ENCODE results near the gene NSMF.

The NSMF gene

GRCh38 chr9:137459152-137459600 lies at the start of gene NSMF:
NSMF (minus strand) TSS chr9:137459334; CDS start chr9:137459102, 232 bp downstream.
- DNase-seq (peak; percentile 98), ATAC-seq (peak; percentile 73)

GRCh38 chr9:137506702-137507171 lies 47.6 kb upstream of the NSMF start:
- DNase-seq (no peak), ATAC-seq (no peak)

DNA sequence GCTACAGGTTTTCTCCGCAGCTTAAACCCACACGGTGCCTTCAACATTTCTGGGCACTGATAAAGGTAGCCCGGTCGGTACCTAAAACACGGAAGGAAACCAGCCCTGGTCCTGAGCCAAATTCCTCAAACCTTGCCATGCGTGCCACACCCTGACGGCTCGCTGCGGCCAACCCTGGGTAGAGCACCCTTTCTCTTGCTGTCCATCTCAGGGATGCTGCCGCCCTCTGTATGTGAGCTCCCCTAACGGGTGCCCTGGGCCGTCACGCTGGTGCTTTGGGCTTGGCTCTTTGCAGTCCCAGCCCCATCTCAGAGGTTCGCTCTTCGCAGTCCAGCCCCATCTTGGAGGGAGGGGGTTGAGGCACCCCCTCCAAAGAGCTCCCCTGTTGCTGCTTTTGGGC lies 47.1 kb upstream of the NSMF start:
- ATAC-seq (no peak), DNase-seq (no peak)

DNA sequence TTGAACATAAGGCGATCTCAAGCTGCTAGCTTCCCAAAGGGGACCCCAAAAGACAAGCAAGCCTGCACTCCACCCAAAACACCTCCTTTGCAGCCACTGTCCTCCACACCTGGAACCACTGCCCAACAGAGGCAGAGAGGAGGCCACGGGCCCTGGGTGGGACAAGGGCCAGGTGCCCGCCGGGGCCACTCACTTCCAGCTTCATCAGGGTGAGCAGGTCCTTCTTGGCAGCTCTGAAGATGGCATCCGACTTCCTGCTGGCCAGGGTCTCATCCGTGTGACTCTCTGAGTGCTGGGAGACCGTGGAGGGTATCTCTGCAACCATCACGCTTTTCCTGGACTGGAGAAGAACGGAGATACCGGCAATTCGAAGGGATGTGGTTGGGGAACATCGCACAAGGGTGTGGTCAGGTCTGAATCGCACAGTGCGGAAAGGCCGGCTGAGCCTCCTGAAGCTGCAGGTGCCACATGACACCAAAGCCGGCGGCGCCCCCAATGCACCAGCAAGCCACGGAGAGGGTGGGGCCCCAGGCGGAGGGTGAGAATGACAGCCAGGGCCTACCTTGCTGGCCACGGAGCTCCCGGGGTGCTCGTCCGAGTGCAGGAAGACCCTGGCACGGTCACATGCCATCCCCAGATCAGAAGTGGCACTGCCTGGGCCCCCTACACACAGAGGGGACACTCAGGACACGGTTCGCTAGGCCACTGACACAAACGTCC lies 46.4 kb upstream of the NSMF start:
- ATAC-seq: no peak
- DNase-seq: no peak

DNA sequence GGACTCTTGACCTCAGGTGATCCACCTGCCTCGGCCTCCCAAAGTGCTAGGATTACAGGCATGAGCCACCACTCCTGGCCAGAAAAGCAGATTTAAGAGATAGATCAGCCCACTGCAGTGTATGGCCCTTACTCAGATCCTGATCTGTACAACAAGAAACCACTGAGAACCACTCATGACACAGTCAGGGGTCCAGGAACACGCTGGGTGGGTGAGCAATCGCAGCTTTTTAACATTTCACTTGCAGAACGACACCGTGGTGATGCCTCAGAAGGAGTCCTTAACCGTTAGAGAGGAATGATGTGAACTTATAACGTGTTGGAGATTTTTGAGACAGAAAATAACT lies 45.3 kb upstream of the NSMF start:
- ATAC-seq (no peak), DNase-seq (no peak)

DNA sequence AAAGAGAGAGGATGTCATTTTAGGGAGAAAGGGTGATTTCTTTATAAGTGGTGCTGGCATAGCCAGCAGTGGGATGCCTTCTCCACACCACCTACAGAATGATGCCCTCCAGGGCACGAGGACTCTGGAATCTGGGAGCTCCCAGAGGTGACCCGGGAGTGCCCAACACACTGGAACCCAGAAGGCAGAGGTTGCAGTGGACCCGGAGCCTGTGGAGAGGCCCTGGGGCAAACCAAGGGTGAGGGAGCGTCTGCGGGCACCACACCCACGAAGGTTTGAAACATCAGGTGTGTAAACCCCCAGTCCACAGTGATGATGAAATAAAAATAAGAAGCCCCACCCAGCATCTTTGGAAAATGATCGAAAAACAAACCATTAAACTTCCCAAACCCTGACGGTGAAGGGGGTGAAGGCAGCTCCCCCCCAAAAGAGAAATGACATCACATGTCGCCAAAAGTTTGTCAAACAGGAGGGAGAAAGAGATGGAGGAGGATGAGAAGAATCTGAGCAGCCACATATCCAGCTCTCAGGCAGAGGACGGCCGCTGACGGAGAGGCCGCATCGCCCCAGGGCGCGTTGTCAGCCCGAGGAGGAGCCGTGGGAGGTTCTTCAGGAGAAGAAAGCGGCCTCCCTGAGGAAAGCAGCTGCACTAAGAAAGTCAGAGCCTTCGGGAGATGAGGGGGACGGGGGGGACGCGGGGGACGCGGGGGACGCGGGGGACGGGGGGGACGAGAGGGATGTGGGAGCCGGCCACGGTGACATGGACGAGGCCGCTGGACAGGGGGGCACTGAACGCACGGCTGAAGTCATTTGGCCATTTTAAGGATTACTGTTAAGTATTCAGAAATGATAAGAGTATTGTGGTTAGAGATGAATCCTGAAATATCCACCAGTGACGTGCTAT lies 43.1 kb upstream of the NSMF start:
- DNase-seq (no peak), ATAC-seq (no peak)

GRCh38 chr9:137501457-137501856 lies 42.3 kb upstream of the NSMF start:
- DNase-seq: no peak
- ATAC-seq: no peak

- no peak for ATAC-seq
- DNase-seq: no peak
Observed at GRCh38 chr9:137500666-137501397, 41.7 kb upstream of the NSMF start.

- no peak for DNase-seq
Observed at GRCh38 chr9:137499858-137500661, 40.9 kb upstream of the NSMF start.

GRCh38 chr9:137499416-137499815 lies 40.3 kb upstream of the NSMF start:
- DNase-seq: no peak
- ATAC-seq: no peak

More at GRCh38 chr9:137499858-137500661, 40.9 kb upstream of the NSMF start:
- ATAC-seq: no peak

- no peak for DNase-seq
- ATAC-seq: no peak
Observed at GRCh38 chr9:137498720-137499150, 39.6 kb upstream of the NSMF start.

DNA sequence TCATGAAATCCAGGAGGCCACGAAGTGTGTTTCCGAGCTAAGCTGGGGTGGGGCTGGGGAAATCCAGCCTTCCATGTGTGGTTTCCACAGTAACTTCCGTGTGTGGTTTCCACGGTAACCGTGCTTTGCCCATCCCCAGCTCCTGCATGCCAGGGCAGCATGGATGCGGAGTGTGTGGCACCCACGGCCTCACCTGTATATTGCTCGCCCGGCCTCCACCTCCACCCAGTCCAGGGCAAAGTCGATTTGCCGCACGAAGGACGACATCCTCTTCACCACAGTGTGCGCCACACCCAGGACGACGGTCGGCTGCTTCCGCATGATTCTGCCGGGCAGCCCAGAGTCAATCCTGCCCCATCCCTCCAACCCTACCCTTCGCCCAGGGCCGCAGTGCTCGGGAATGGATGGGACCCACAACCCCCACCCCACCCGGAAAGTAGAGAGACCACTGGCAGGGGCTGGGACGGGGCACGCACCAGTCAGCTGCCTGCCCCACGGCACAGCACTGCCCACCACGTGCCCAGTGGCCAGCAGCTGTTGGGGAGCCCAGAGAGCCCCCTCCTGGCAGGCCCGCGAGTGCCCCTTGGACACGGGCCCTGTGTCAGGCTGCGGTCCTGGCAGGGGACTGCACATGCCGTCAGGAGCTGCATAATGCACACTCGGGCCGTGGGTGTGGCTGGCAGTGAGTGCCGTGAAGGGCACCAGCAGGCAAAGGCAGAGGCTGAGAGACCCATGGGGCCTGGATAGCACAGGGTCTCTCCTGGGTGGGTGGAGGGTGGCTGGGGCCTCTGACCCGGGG lies 39.0 kb upstream of the NSMF start:
- ATAC-seq: no peak
- DNase-seq: no peak

DNA sequence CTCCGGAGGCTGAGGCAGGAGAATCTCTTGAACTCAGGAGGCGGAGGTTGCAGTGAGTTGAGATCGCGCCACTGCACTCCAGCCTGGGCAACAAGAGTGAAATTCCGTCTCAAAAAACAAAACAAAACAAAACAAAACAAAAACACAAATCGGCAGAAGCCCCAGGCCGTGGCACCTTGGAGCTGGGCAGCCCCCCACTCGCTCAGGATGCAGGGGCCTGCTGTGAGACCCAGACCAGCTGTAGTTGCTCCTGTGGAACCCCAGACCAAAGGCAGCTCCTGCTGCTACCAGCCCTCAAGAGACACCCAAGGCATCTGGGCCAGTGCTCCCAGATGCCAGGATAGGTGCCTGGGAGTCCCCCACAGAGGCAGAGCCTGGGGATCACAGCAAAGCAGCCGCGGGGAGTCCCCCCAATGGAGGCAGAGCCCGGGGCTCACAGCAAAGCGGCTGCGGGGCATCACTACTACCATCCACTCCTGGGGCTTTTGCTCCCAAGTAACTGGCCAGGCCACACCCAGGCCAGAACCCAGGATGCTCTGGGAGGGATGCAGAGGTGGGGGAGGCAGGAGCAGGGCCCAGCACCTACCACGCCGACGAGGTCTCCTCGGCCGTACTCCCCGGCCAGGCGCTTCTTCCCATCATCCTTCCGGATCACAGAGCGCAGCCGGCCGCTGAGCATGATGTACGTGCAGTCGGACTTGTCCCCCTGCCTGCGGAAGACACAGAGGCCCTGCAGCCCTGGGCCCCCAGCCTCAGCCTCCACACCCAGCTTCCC lies 37.7 kb upstream of the NSMF start:
- no peak for DNase-seq
- ATAC-seq: no peak

DNA sequence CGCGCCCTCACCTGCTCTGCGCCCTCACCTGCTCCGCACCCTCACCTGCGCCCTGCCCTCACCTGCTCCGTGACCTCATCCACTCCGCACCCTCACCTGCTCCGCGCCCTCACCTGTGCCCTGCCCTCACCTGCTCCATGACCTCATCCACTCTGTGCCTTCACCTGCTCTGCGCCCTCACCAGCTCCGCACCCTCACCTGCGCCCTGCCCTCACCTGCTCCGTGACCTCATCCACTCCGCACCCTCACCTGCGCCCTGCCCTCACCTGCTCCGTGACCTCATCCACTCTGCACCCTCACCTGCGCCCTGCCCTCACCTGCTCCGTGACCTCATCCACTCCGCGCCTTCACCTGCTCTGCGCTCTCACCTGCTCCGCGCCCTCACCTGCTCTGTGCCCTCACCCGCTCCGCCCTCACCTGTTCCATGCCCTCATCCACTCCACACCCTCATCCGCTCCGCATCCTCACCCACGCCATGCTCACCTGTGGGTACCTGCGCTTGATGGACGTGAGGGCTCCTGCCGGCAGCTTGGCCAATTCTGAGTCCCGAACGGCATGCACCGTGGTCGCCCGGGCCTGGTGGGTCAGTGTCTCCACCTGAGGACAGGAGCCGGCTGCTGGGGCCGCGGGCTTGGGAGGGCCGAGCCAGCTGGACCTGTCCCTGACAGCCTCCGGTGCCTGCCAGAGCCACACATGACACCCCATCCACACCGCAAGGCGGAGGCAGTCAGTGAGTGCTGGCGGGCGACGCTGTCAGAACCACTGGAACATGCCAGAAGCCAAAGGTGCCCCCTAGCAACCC lies 35.6 kb upstream of the NSMF start:
- no peak for DNase-seq
- no peak for ATAC-seq

DNA sequence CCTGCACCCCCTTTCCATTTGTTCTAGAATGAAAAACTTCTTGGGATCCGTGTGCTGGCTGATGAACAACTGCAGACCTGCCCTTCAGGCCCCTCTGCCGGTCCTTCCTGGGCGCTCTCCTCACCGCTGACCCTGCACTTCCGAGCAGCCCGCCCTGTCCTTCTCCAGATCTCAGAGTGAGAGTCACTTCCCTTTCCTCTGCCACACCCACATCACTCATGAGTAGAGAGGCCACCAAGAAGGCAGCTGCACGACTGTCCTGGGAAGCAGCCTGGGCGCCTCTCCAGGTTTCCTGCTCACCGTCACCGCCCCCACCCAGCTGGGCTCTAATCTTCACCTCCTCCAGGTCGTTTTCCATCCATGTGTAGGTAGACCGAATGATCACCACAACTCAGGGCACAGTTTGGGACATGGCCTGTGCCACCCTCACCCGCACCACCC lies 35.0 kb upstream of the NSMF start:
- DNase-seq: no peak
- ATAC-seq: no peak

GRCh38 chr9:137493364-137494103 lies 34.4 kb upstream of the NSMF start:
- DNase-seq (no peak), ATAC-seq (no peak)

- peak; percentile 82 for ATAC-seq
- peak; percentile 27 for DNase-seq
Observed at GRCh38 chr9:137492464-137493363, 33.6 kb upstream of the NSMF start.
